ENCODE data around the gene MTUS2.

Gene MTUS2

DNA sequence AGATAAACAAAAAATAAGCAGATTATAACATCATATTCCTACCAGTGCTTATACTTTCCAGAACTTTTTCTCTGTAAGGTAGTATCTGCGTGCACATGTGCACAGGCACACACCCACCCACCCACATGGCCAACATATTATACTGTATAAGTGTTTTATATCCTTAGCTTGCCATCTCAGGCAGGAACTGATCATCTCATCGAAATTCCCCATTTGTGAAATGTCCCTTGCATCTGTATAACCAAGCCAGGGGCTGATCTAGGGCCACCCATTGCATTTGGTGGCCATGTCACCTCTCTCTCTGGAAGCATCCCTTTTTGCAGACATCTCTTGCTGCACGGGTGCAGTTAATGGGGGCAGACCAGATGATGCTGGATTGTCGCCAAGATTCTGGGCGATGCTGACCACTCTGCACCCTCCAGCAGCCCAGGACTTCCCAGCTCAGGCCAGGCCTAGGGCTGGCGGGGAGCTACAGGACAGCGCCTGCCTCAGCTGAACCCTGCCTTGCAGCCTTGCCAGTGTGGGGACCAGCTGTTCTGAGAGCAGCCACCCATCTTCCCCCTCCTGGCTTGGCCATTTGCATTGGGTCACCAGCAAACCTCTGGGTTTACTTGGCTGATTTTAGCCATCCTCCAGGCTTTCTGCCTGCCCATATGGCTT lies 679.5 kb downstream of the MTUS2 start:
- DNase-seq (ENCODE audit: low read depth in 2 of 2, low spot score in 1 of 2): no peak

GRCh38 chr13:29500386-29500785 lies 680.2 kb downstream of the MTUS2 start:
- DNase-seq (ENCODE audit: low read depth in 2 of 2, low spot score in 1 of 2): no peak

- DNase-seq (ENCODE audit: low read depth in 2 of 2, low spot score in 1 of 2): no peak
Observed at GRCh38 chr13:29501674-29502073, 681.5 kb downstream of the MTUS2 start.

DNA sequence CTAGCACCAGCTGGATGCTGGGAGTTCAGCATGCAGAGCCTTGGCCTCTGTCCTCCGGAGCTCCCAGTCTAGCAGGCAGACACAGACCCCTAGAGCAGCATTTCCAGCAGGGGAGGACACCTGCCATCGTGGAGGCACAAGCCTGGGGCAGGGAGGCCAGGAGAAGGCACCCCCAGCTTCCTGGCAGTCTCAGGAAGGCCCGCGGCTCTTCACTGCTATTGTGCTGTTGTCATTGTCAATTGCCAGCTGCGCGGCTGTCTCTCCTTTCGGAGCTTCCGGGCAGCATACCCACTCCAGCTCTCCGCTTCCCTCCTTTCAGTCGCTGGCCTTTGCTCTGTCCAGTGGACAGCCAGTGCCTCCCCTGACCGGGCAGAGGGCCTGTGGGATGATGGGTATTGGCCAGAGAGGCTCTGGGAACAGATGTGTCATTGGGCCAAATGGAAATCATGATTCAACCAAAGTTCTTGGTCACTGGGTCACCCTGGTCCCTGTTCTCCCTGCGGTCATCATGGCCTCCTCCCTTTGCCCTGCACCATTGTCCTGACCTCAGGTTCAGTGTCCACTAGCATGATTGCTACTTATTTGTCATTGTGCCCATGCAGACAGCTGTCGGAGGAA lies 682.4 kb downstream of the MTUS2 start:
- DNase-seq (ENCODE audit: low read depth in 2 of 2, low spot score in 1 of 2): no peak

GRCh38 chr13:29503041-29503837 lies 683.1 kb downstream of the MTUS2 start:
- DNase-seq (ENCODE audit: low read depth in 2 of 2, low spot score in 1 of 2): no peak

- DNase-seq (ENCODE audit: low read depth in 2 of 2, low spot score in 1 of 2): no peak
Observed at GRCh38 chr13:29504691-29505090, 684.6 kb downstream of the MTUS2 start.

DNA sequence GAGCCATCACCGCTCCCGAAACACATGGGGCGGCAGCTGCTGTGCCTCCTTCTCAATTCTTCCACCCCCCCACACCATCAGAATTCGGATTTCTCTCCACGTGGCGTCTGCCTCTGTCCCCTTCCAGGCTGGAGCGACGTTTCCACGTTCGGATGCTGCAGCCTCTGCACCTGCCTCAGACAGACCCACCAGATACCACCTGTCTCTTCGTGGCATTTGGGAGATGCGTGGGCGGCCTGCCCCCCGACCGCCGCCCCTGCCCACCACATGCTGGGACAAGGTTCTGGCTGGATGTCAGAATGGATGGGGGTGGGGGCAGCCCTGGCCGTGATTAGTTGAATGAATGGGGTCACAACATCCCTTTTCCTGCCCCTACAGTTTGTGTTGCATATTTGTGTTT lies 685.4 kb downstream of the MTUS2 start:
- no peak for DNase-seq (ENCODE audit: low read depth in 2 of 2, low spot score in 1 of 2)

DNA sequence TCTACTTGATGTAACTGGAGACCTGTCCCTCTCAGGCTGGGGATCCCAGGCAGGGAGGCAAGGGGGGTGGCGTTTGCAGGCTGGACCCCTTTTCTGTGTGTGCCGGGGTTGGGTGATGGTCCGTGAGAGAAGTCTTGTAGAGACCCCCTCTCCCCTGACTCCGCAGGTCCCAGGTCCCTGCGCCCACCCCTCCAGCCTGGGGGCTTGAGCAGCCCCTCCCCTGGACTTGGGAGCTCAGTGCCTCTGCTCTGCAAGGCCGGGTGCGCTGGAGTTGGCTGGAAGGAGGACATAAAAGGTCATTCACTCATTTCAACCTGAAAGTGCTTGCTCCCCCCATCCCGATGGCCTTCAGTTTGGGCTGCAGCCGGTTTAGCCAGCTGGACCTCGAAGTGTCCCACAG lies 685.8 kb downstream of the MTUS2 start:
- DNase-seq (ENCODE audit: low read depth in 2 of 2, low spot score in 1 of 2): no peak

DNA sequence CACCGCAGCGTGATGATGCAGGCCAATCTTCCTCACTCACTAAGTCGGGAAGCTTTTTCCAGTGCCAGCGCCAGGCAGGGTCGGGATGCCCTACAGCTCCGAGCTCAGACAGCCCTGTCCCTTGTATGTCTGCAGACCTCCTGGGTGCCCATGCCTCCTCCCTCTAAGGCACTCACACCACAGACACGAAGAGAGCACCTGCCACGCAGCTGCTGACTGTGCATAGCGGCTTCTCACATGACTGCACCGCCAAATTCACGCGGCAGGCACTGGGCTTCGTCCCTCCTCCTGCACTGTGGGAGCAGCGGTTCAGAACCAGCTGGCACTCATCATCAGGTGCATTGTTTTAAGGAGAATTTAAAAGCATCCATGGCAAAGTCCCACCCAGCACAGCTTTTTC lies 687.2 kb downstream of the MTUS2 start:
- DNase-seq (ENCODE audit: low read depth in 2 of 2, low spot score in 1 of 2): no peak

GRCh38 chr13:29508130-29508875 lies 688.2 kb downstream of the MTUS2 start:
- peak; percentile 59 to 65 for DNase-seq (ENCODE audit: low read depth in 2 of 2, low spot score in 1 of 2)

- DNase-seq (ENCODE audit: low read depth in 2 of 2, low spot score in 1 of 2): no peak
Observed at GRCh38 chr13:29508876-29509252, 688.7 kb downstream of the MTUS2 start.

DNA sequence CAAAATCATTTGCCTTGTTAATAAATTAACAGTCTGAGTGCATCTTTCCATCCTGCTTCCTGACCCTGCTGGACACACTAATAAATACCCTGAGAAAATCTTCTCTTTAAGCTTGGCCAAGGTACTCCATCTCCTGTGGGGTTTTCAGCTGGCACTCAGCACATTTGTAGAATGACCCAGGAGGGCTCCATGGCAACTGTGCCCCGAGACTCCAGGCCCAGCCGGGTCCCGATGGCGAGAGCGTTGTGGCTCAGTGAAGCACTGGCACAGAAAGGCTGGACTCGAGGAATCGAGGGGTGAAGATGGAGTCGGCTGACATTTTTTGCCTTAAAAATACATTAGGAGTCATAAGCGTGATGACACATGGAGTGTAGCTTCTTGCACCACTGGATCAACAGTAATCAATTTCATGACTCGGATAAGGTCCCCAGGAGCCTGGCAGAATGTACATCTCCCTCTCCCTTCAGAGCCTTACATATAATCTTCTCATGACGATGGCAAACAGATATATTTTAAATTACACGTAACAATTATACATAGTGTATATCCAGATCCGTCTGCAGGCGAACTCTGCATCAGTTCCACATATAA lies 690.0 kb downstream of the MTUS2 start:
- DNase-seq (ENCODE audit: low read depth in 2 of 2, low spot score in 1 of 2): no peak

DNA sequence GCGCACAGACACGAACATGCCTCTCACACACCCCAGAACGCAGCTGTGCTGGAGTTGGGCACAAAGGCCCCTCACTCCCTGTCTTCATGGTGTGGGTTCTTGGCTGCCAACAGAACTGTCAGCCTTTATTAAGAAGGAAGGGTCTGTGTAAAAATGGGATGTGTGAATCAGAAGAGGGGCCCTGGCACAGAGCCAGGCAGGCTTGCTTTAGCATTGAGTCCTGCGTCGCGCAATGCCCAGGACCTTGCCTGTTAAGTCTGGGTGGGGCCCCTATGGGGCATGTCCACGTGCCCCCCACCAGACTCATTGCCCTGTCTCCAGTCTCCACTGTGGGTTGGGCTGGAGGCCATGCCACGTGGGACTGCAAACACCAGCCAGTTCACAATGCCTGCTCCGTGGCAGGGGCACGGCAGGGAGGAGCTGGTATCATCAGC lies 690.5 kb downstream of the MTUS2 start:
- no peak for DNase-seq (ENCODE audit: low read depth in 2 of 2, low spot score in 1 of 2)

DNA sequence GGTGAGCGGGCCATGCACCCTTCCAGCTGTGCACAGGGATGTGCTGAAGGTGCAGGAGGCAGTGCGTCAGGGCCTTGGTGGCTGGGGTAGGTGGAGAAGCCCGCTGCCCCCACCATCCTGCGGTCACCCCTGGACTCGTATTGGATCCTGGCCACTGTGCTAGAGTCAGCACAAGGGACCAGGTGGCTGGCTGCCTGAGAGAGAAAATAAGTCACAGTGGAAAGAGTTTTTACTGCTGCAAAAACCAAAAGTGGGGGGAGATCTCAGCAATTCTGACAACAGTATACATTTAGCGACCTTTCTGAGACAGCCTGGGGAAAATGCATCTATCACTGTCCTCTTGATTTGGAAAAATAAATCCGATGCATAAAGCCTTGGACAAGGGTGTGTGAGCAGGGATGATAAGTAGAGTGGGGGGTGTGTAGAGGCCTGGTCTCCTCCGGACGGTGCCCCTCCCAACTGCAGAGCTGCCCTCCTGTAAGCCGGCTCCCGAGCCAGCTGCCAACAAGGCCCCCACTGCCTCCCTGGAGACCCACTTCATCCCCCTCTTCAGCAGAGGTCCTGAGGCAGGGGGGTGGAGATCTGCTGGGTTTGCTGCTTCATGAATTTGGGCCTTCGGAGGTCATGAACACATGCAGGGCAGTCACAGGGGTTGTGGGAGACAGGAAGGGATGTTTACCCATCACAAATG lies 691.1 kb downstream of the MTUS2 start:
- DNase-seq (ENCODE audit: low read depth in 2 of 2, low spot score in 1 of 2): no peak

DNA sequence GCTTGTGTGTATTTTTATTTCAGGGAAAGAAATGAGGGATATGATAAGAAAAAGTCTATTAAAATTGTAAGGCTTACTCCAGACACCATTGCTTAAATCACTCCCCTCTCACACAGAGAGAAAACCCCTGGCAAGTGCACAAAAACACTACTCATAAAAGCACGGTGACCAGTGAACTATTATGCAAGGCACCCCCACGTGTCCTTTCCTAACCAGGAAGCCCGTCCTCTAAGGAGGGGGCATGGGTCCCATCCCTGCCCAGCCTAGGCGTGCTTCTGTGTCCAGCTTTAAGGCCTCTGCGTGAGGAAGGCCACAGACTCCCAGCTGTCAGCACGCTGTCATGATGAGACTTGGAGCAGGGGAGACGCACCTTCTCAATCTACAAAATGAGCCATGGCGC lies 691.8 kb downstream of the MTUS2 start:
- DNase-seq (ENCODE audit: low read depth in 2 of 2, low spot score in 1 of 2): no peak

DNA sequence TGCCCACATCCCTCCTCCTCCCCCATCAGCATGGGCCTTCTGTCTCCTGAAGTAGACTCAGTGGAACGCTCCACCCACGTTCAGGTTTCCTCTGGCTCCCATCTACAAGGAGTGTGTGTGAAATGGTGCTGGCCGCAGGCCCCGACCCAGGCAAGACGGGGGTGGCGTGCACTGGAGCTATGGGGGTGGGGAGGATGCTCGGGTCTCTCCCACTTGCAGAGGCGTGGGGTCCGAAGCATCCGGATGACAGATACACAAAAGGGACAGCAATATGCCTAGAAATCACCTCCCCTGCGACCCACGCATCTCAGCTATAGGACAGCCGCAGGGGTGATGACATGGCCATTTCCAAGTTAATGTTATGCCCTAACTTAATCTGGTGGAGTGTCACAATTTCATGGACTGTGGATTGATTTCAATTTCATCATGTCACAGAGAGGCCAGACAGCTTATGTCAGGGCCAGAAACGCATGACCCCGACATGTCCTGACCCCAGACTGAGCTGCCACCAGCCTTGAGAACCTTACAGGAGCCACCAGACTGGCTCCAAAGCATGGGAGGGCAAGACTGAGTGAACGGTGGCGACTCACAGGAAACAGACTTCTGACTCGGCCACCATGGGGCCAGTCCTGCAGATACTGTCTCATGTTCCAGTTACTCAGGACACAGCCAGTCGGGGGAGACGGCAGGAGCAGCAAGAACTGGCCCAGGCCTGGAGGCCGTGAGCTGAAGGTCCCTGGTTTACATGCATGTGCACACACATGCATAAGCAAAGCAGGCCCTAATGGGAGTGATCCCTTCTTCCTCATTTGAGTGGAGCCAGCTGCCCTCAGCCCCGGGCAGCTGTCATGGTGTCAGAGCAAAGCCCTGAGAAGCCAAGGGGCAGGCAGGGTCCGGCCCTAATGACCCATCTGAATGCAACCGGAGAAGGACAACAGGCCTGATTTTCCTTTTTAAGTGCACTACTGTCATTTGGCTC lies 693.2 kb downstream of the MTUS2 start:
- DNase-seq (ENCODE audit: low read depth in 2 of 2, low spot score in 1 of 2): no peak

GRCh38 chr13:29513981-29514719 lies 694.0 kb downstream of the MTUS2 start:
- no peak for DNase-seq (ENCODE audit: low read depth in 2 of 2, low spot score in 1 of 2)

DNA sequence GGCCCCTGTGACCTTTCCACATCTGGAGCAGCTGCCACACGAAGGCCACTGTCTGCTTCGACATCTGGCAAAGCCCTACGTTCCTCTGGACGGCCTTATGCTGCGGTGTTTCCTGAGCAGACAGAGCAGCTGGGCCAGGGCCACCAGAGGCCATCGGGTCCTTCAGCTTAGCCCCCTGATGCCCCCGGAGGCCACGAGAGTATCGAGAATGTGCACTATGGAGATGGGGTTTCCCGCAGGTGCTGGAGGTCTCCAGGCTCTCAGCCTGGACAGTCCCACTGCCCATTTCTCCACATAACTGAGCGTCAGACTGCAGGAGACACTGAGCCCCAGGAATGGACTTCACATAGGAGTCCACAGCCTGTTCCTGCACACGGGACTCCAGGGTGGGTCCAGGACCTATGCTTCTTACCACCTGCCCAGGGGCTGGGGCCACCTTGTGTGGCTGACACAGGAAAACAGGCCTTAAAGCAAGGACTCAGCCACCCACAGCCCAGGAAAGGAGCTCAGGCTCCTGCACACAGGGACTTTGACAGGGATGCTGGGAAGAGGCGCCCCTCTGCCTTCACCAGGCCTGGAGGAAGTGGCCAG lies 694.7 kb downstream of the MTUS2 start:
- no peak for DNase-seq (ENCODE audit: low read depth in 2 of 2, low spot score in 1 of 2)
